NT2/D1 (cell line): ENCODE data around the gene TTBK2.

Experiments used
- DNase-seq: peaks from one replicate; pipeline ENCODE4 v3.0.0-alpha.2; 2011; ENCODE audit warnings: low read depth, low spot score
- H3K27me3 ChIP-seq: 2 replicates; pipeline ENCODE4 v1.6.0; 2011; ENCODE audit warnings: mild to moderate bottlenecking; ENCODE audit not compliant: insufficient read length, insufficient read depth
- H3K36me3 ChIP-seq: 2 replicates; pipeline ENCODE4 v1.6.1; 2011; ENCODE audit warnings: mild to moderate bottlenecking, low read length, mixed read lengths; ENCODE audit not compliant: insufficient read depth, insufficient read length
- H3K4me1 ChIP-seq: 2 replicates; pipeline ENCODE4 v1.5.1; 2011; ENCODE audit not compliant: insufficient read depth, insufficient read length
- H3K4me3 ChIP-seq: 2 replicates; pipeline ENCODE4 v1.5.1; 2011; ENCODE audit warnings: low read depth; ENCODE audit not compliant: insufficient read length
- H3K9ac ChIP-seq: 2 replicates; pipeline ENCODE4 v1.6.0; 2011; ENCODE audit warnings: low read depth; ENCODE audit not compliant: insufficient read length
- H3K9me3 ChIP-seq: 2 replicates; pipeline ENCODE4 v1.5.1; 2011; ENCODE audit warnings: mild to moderate bottlenecking, low read length; ENCODE audit not compliant: insufficient read depth
- SUZ12 ChIP-seq: IDR thresholded peaks from 2 replicates; pipeline ENCODE4 v1.6.1; 2011; ENCODE audit not compliant: insufficient read length, insufficient read depth; ENCODE audit errors: extremely low read depth
- YY1 ChIP-seq: IDR thresholded peaks from 2 replicates; pipeline ENCODE4 v1.6.1; 2011; ENCODE audit not compliant: insufficient read length, insufficient read depth
- ZNF274 ChIP-seq: IDR thresholded peaks from 2 replicates; pipeline ENCODE4 v1.6.1; 2011; ENCODE audit warnings: mild to moderate bottlenecking, low read depth, low read length

Gene TTBK2

DNA sequence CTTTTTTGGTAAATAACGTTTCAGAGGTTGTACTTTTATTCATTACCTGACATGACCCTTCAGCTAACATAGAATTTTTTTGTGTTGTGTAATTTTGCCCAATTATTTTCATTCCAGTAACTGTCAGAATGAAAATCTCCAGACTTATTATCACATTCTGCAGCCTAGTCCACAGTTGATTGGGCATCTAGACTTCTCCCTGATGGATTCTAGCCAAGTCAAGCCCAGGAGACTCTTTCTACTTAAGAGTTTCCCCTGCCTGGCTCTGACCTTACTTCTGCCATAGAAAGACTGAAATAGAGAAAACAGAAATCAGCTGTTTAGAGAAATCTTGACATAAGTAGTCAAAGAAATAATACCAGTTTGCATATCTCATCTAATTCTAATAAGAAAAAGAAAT is 100.8 kb downstream of the TTBK2 start:
- DNase-seq: no peak
- TF ChIP-seq ZNF274 (no peak), SUZ12 (no peak), YY1 (no peak)
- no peak overlapping the region for H3K9ac ChIP-seq

DNA sequence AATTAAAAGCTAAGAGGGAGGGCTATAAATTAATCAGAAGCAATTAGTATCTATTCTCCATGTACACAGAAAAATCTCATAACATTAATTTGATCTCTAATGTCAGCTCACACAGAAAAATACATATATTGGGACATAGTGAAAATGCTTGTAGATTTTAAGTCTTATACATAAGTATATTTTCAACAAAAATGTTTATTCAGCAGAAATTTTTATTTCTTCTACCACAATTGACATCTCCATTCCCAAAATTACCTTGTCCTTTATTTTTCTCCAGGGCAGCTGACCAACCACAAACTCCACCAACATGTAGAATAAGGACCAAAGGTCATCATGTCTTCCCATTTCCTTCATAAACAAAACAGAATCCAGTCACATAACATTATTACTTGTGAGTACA is 109.1 kb downstream of the TTBK2 start:
- DNase-seq: no peak
- no peak for TF ChIP-seq SUZ12
- TF ChIP-seq ZNF274: no peak
- TF ChIP-seq YY1: no peak
- H3K36me3 ChIP-seq: no peaks in the 10 kb centered on the region
- no peak overlapping the region for H3K4me3 ChIP-seq
- no peaks in the 10 kb centered on the region for H3K4me1 ChIP-seq
- H3K27me3 ChIP-seq: no peaks in the 10 kb centered on the region
- no peaks in the 10 kb centered on the region for H3K9me3 ChIP-seq
- H3K9ac ChIP-seq: no peak overlapping the region

More for the DNA sequence above, 100.8 kb downstream of the TTBK2 start:
- Histone ChIP-seq H3K4me3 (no peak overlapping the region), H3K9me3 (no peaks in the 10 kb centered on the region), H3K4me1 (no peaks in the 10 kb centered on the region), H3K36me3 (no peaks in the 10 kb centered on the region), H3K27me3 (no peaks in the 10 kb centered on the region)

DNA sequence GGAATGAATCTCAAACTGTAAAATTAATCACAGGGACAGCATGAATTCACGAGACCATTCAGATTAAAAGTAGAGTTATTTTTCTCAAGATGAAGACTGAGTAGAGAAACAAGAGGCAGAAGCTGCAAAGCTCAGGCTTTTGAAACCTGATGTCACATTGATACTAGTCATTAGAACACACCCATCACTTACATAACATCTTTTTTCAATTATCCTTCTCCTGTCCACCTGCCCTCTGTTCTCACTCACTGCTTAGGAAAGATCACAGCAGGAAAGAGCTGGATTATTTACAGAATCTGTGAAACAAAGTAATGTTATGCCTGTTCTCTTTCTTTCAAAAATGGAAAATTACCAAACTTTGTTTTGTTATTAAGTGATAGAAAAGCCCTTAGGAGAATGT is 111.7 kb downstream of the TTBK2 start:
- DNase-seq: no peak
- no peak for TF ChIP-seq YY1
- TF ChIP-seq ZNF274: no peak
- no peak for TF ChIP-seq SUZ12

DNA sequence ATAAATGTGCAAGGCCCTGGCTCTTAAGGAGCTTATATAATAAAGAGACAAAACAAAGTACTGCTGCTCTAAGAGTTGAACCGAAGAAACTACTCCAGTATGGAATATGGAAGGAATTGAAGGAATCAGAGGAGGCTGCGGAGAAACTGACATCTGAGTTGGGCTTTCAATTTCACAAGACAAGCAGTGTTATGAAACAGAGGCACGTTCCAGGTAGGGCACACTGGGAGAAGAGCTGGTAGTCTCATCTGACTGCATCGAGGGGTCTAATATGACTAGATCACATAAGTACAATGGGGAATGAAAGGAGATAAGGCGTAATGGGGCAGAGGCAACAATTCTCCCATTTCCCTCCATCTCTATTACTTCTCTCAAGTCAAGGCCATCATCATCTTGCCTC is 115.3 kb downstream of the TTBK2 start:
- H3K9ac ChIP-seq: no peak overlapping the region
- H3K9me3 ChIP-seq: no peaks in the 10 kb centered on the region
- H3K27me3 ChIP-seq: no peaks in the 10 kb centered on the region
- H3K4me3 ChIP-seq: no peak overlapping the region
- H3K36me3 ChIP-seq: peaks cover 7% of the 10 kb centered on the region
- DNase-seq: no peak
- TF ChIP-seq YY1 (no peak), ZNF274 (no peak), SUZ12 (no peak)
- H3K4me1 ChIP-seq: no peaks in the 10 kb centered on the region

More for the DNA sequence above, 111.7 kb downstream of the TTBK2 start:
- H3K4me1 ChIP-seq: no peaks in the 10 kb centered on the region
- no peak overlapping the region for H3K4me3 ChIP-seq
- H3K36me3 ChIP-seq: no peaks in the 10 kb centered on the region
- no peak overlapping the region for H3K9ac ChIP-seq
- H3K27me3 ChIP-seq: no peaks in the 10 kb centered on the region
- no peaks in the 10 kb centered on the region for H3K9me3 ChIP-seq

DNA sequence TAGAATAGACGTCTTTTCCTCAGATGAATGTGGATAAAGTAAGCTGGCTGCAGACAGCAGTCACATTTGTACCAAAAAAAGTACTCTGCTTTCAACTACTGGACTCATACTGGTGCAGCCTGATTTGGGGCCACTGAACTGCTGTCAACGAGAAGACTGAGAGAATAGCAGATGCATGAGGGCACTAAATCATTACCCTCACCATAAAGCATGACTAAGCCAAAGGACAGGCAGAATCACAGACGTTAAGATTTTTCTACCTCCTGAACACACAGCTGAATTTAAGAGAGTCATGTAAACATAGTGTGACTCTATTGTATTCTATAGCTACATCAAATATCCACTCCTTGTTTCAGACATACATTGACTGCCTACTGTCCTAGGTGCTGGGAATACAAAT is 115.8 kb downstream of the TTBK2 start:
- H3K9ac ChIP-seq: no peak overlapping the region
- no peaks in the 10 kb centered on the region for H3K9me3 ChIP-seq
- H3K4me3 ChIP-seq: no peak overlapping the region
- DNase-seq: no peak
- no peaks in the 10 kb centered on the region for H3K27me3 ChIP-seq
- H3K36me3 ChIP-seq: peaks cover 7% of the 10 kb centered on the region
- no peaks in the 10 kb centered on the region for H3K4me1 ChIP-seq
- TF ChIP-seq ZNF274 (no peak), SUZ12 (no peak), YY1 (no peak)

DNA sequence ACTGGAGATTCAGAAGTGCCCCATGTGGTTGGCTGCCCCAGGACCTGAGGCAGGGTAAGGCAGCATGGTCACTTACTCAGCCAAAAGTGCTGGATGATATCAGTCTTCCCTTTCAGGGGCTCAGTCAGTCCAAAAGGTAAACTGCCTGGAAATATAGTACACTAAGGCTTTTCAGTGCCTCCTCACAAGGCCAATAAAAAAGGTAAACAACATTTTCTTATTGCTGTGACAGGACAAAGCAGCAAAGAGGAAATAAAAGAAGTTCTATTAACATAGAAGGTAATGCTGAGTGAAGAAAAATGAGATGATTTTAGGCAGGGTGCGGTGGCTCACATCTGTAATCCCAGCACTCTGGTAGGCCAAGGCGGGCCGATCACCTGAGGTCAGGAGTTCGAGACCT is 117.1 kb downstream of the TTBK2 start:
- Histone ChIP-seq H3K4me3 (no peak overlapping the region), H3K9me3 (no peaks in the 10 kb centered on the region), H3K27me3 (no peaks in the 10 kb centered on the region), H3K9ac (no peak overlapping the region), H3K36me3 (peaks cover 7% of the 10 kb centered on the region), H3K4me1 (no peaks in the 10 kb centered on the region)
- no peak for DNase-seq
- TF ChIP-seq SUZ12 (no peak), YY1 (no peak), ZNF274 (no peak)

DNA sequence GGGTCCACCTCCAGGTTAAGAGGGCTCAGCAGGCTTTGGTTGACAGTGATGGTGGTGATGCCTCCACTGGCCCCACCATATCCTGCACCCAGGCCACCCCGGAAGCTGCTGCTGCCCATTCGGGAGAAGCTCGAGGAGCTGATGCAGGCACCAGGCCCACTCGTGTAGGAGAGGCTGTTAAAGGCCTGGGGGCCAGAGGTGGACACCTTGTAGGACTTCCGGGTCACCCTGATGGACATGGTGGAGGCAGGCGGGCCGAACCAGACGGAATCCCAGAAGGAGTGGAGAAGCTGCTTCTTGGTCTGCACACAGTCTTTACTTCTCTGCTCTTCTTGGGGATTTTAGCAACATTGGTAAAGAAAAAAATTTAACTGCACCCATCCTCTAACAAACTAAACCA is 118.4 kb downstream of the TTBK2 start:
- TF ChIP-seq ZNF274 (no peak), SUZ12 (no peak), YY1 (no peak)
- H3K9me3 ChIP-seq: no peaks in the 10 kb centered on the region
- H3K4me1 ChIP-seq: no peaks in the 10 kb centered on the region
- H3K9ac ChIP-seq: no peak overlapping the region
- no peaks in the 10 kb centered on the region for H3K27me3 ChIP-seq
- no peak overlapping the region for H3K4me3 ChIP-seq
- no peak for DNase-seq
- peaks cover 7% of the 10 kb centered on the region for H3K36me3 ChIP-seq
